22Rv1 (cell line): ENCODE results near the gene KLF3.
"Not testable (repeated sequence)": the region's sequence is repeated elsewhere in the genome, so short reads cannot be mapped to it uniquely, and the experiment has no call there.

Experiments used
- H3K27ac ChIP-seq: fragments of 450-650 bp; 2 replicates; pipeline ENCODE4 v1.5.1; 2017
- CTCF ChIP-seq: fragments of 450-650 bp; IDR thresholded peaks from 2 replicates; pipeline ENCODE4 v1.5.1; 2017; ENCODE audit warnings: mild to moderate bottlenecking
- ZFX ChIP-seq: fragments of 450-650 bp; IDR thresholded peaks from 2 replicates; pipeline ENCODE4 v1.6.1; 2017; ENCODE audit warnings: antibody characterized with exemption, borderline replicate concordance

Gene KLF3

GRCh38 chr4:38621028-38621684 is 42.8 kb upstream of the KLF3 start:
- TF ChIP-seq CTCF (no peak), ZFX (no peak)
- H3K27ac ChIP-seq: peak overlapping the region; percentile 100

DNA sequence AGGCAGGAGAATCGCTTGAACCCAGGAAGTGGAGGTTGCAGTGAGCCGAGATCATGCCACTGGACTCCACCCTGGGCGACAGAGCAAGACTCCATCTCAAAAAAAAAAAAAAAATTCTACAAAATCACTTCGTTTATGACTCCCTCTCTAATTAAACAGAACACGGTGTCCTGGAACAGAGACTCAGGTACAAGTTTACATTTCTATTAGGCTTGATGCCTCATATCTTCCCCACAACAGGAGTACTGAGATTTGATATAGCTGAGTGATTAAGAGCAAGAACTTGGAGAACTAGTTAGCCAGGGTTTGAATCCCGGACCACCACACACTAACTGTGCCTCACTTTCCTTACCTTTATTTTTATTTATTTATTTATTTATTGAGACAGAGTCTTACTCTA is 42.2 kb upstream of the KLF3 start:
- peak overlapping the region; percentile 100 for H3K27ac ChIP-seq
- TF ChIP-seq ZFX (no peak), CTCF (no peak)

GRCh38 chr4:38622340-38622739 is 41.7 kb upstream of the KLF3 start:
- peak overlapping the region; percentile 100 for H3K27ac ChIP-seq

DNA sequence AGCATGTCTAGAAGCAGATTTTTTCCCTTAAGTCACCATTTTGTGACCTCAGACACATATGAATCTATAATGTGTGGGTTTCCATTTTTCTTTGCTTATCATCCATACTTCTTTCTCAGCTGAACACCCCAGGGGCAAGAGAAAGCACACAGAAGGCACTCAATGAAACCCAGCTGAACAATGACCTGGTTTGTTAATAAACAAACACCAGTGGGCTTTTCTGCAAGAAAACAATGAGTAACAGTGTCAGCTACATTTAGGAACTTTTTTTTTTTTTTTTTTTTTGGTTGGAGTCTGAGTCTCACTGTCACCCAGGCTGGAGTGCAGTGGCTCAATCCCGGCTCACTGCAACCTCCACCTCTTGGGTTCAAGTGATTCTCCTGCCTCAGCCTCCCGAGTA is 40.7 kb upstream of the KLF3 start:
- TF ChIP-seq ZFX (no peak), CTCF (no peak)
- peak overlapping the region; percentile 100 for H3K27ac ChIP-seq

- TF ChIP-seq CTCF (no peak), ZFX (no peak)
These were observed 39.7 kb upstream of the KLF3 start for GRCh38 chr4:38624311-38624710.

GRCh38 chr4:38625508-38625907 is 38.5 kb upstream of the KLF3 start:
- TF ChIP-seq CTCF (no peak), ZFX (no peak)

More at GRCh38 chr4:38624311-38624710, 39.7 kb upstream of the KLF3 start:
- H3K27ac ChIP-seq: no peak overlapping the region

DNA sequence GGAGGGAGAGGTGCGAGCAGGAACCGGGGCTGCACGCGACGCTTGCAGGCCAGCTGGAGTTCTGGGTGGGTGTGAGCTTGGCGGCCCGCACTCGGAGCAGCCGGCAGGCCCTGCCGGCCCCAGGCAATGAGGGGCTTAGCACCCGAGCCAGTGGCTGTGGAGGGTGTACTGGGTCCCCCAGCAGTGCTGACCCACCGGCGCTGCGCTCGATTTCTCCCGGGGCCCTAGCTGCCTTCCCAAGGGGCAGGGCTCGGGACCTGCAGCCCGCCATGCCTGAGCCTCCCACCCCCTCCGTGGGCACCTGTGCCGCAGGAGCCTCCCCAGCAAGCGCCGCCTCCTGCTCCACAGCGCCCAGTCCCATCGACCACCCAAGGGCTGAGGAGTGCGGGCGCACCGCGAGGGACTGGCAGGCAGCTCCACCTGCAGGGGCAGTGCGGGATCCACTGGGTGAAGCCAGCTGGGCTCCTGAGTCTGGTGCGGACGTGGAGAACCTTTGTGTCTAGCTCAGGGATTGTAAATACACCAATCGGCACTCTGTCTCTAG is 37.0 kb upstream of the KLF3 start:
- H3K27ac ChIP-seq: not testable (repeated sequence)

More at GRCh38 chr4:38625508-38625907, 38.5 kb upstream of the KLF3 start:
- H3K27ac ChIP-seq: no peak overlapping the region

DNA sequence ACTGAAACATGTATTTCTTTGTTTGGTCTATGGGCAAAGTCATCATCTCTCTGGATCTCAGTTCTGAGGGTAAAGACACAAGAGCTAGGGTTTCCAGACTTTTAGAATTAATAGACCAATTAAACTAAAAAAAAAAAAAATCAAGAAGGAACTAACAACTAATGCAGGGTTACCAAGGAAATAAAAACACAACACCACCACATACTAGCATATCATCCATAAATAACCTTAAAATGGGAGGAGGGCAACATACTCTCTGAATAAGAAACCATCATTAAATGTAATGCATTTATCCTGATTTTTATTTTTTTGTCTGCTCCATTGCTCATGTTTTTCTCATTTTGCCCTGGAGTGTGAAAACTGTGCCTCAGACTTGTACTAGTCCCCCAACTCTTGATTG is 33.5 kb upstream of the KLF3 start:
- H3K27ac ChIP-seq: no peak overlapping the region
- TF ChIP-seq CTCF (no peak), ZFX (no peak)
